ENCODE data around the gene LETM1. TPM values are rescaled to one million over a fixed set of nuclear protein-coding genes. Genes with fewer than 3 reads are reported as not detected.

The LETM1 gene
- total and polyA plus RNA-seq, 4 donors, result 12.2 to 46.9 (median 24.1) TPM

GRCh38 chr4:1795299-1796195 lies 60.4 kb downstream of the LETM1 start:
- no peaks in the 10 kb centered on the region for H3K27me3 ChIP-seq (ENCODE audit: control insufficient read depth in 4 of 4, insufficient read depth in 4 of 4, low read length in 3 of 4)
- no peaks in the 10 kb centered on the region for H3K36me3 ChIP-seq (ENCODE audit: control insufficient read depth in 4 of 4, insufficient read depth in 3 of 4, low read depth in 1 of 4, low read length in 3 of 4)
- H3K27ac ChIP-seq (ENCODE audit: low read depth in 1 of 2, low read length in 2 of 2), result peak overlapping the region; percentile 90 to 92
- DNase-seq (ENCODE audit: low spot score), result peak; percentile 67
- WGBS, result 7% methylated on average over 32 of the region's 32 CpGs
- TF ChIP-seq SP1 (IDR thresholded peaks at IDR 0.05), result peak; percentile 99
- no peak for TF ChIP-seq GABPA (IDR thresholded peaks at IDR 0.05 in 1 of 2, conservative IDR thresholded peaks at IDR 0.05 in 1 of 2)
- TF ChIP-seq YY1 (IDR thresholded peaks at IDR 0.05), result peak; percentile 32
- TF ChIP-seq EGR1 (IDR thresholded peaks at IDR 0.05; ENCODE audit: low read depth in 2 of 2), result peak in 1 of 2 donors; percentile 35
- TF ChIP-seq, protein P1, sequence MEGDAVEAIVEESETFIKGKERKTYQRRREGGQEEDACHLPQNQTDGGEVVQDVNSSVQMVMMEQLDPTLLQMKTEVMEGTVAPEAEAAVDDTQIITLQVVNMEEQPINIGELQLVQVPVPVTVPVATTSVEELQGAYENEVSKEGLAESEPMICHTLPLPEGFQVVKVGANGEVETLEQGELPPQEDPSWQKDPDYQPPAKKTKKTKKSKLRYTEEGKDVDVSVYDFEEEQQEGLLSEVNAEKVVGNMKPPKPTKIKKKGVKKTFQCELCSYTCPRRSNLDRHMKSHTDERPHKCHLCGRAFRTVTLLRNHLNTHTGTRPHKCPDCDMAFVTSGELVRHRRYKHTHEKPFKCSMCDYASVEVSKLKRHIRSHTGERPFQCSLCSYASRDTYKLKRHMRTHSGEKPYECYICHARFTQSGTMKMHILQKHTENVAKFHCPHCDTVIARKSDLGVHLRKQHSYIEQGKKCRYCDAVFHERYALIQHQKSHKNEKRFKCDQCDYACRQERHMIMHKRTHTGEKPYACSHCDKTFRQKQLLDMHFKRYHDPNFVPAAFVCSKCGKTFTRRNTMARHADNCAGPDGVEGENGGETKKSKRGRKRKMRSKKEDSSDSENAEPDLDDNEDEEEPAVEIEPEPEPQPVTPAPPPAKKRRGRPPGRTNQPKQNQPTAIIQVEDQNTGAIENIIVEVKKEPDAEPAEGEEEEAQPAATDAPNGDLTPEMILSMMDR (IDR thresholded peaks at IDR 0.05; ENCODE audit: low read depth, low read length, missing input control), result no peak
- TF ChIP-seq FOXA1 (IDR thresholded peaks at IDR 0.05), result no peak
- TF ChIP-seq HNF4A (conservative IDR thresholded peaks at IDR 0.05), result peak; percentile 91 to 96
- TF ChIP-seq FOXA2 (IDR thresholded peaks at IDR 0.05), result no peak
- TF ChIP-seq, protein P2, sequence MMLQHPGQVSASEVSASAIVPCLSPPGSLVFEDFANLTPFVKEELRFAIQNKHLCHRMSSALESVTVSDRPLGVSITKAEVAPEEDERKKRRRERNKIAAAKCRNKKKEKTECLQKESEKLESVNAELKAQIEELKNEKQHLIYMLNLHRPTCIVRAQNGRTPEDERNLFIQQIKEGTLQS (IDR thresholded peaks at IDR 0.05), result no peak
- peak in 1 of 2 donors; percentile 17 for TF ChIP-seq RAD21 (IDR thresholded peaks at IDR 0.05)
- peak; percentile 77 for TF ChIP-seq NR2F2 (IDR thresholded peaks at IDR 0.05)
- TF ChIP-seq RXRA (IDR thresholded peaks at IDR 0.05), result peak; percentile 80 to 95
- peak; percentile 51 for TF ChIP-seq REST (IDR thresholded peaks at IDR 0.05)
- peak; percentile 94 for TF ChIP-seq HNF4G (IDR thresholded peaks at IDR 0.05)
- peak overlapping the region; percentile 37 to 66 for H3K9ac ChIP-seq (ENCODE audit: low read depth in 1 of 2, low read length in 2 of 2)
- peak overlapping the region; percentile 54 to 94 (median 87) for H3K4me3 ChIP-seq (ENCODE audit: low read depth in 1 of 3, low read length in 3 of 3)
- no peaks in the 10 kb centered on the region for H3K9me3 ChIP-seq (ENCODE audit: control insufficient read depth in 4 of 4, low read length in 3 of 4)
- H3K4me1 ChIP-seq (ENCODE audit: control insufficient read depth in 4 of 4, insufficient read depth in 4 of 4, low read length in 3 of 4), result peaks cover 21 to 51% (median 37%) of the 10 kb centered on the region in 4 donors

- under 1% methylated on average over 68 of the region's 68 CpGs for WGBS
- peak overlapping the region; percentile 90 to 92 for H3K27ac ChIP-seq (ENCODE audit: low read depth in 1 of 2, low read length in 2 of 2)
- H3K9ac ChIP-seq (ENCODE audit: low read depth in 1 of 2, low read length in 2 of 2), result no peak overlapping the region
- TF ChIP-seq RAD21 (IDR thresholded peaks at IDR 0.05) (no peak), YY1 (IDR thresholded peaks at IDR 0.05) (no peak), SP1 (IDR thresholded peaks at IDR 0.05) (no peak), HNF4A (conservative IDR thresholded peaks at IDR 0.05) (no peak), NR2F2 (IDR thresholded peaks at IDR 0.05) (no peak), JUND (IDR thresholded peaks at IDR 0.05) (no peak), HNF4G (IDR thresholded peaks at IDR 0.05) (no peak), FOXA1 (IDR thresholded peaks at IDR 0.05) (no peak), TAF1 (conservative IDR thresholded peaks at IDR 0.05) (no peak)
- TF ChIP-seq, protein P2 (IDR thresholded peaks at IDR 0.05), result no peak
- TF ChIP-seq, protein P1 (IDR thresholded peaks at IDR 0.05; ENCODE audit: low read depth, low read length, missing input control), result no peak
- TF ChIP-seq, protein P3, sequence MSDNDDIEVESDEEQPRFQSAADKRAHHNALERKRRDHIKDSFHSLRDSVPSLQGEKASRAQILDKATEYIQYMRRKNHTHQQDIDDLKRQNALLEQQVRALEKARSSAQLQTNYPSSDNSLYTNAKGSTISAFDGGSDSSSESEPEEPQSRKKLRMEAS (IDR thresholded peaks at IDR 0.05), result no peak
- TF ChIP-seq, protein P4, sequence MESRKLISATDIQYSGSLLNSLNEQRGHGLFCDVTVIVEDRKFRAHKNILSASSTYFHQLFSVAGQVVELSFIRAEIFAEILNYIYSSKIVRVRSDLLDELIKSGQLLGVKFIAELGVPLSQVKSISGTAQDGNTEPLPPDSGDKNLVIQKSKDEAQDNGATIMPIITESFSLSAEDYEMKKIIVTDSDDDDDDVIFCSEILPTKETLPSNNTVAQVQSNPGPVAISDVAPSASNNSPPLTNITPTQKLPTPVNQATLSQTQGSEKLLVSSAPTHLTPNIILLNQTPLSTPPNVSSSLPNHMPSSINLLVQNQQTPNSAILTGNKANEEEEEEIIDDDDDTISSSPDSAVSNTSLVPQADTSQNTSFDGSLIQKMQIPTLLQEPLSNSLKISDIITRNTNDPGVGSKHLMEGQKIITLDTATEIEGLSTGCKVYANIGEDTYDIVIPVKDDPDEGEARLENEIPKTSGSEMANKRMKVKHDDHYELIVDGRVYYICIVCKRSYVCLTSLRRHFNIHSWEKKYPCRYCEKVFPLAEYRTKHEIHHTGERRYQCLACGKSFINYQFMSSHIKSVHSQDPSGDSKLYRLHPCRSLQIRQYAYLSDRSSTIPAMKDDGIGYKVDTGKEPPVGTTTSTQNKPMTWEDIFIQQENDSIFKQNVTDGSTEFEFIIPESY (IDR thresholded peaks at IDR 0.05), result no peak
These were observed 61.1 kb downstream of the LETM1 start for GRCh38 chr4:1794809-1795298.

More at GRCh38 chr4:1794809-1795298, 61.1 kb downstream of the LETM1 start:
- peaks cover 21 to 51% (median 37%) of the 10 kb centered on the region in 4 donors for H3K4me1 ChIP-seq (ENCODE audit: control insufficient read depth in 4 of 4, insufficient read depth in 4 of 4, low read length in 3 of 4)
- peak overlapping the region; percentile 53 to 94 (median 87) for H3K4me3 ChIP-seq (ENCODE audit: low read depth in 1 of 3, low read length in 3 of 3)
- no peak for DNase-seq (ENCODE audit: low spot score)
- H3K36me3 ChIP-seq (ENCODE audit: control insufficient read depth in 4 of 4, insufficient read depth in 3 of 4, low read depth in 1 of 4, low read length in 3 of 4), result no peaks in the 10 kb centered on the region
- no peaks in the 10 kb centered on the region for H3K9me3 ChIP-seq (ENCODE audit: control insufficient read depth in 4 of 4, low read length in 3 of 4)
- no peaks in the 10 kb centered on the region for H3K27me3 ChIP-seq (ENCODE audit: control insufficient read depth in 4 of 4, insufficient read depth in 4 of 4, low read length in 3 of 4)

Measured in liver (tissue), 9 donors.